Hematopoietic multipotent progenitor cell treated with erythropoietin and hydrocortisone succinate and interleukin-3 and kit ligand, for 17 days (in vitro differentiated cells): Measurements from ENCODE around the gene TGIF1.

Source experiments
- DNase-seq: peaks from one replicate; pipeline ENCODE4 v3.0.0-alpha.2; 2015; ENCODE audit warnings: low spot score

Gene TGIF1

DNA sequence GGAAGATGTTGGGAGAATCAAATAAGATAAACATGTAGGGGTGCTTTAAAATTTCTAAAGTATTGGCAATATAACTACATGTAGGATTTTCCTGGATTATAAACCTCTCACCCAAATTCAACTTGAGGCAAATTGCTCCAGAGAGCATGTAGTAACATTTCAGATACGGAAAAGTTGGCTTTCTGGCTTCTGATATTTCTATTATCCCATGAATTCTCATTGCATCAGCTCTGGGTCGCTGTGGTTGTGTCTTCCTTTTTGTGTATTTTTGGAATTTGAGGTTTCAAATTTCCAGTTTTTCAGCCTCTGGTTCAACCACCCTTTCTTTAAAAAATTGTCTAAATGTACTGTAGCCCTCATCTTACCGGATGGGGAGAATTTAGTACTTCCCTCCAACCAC is 32.3 kb downstream of the TGIF1 start:
- no peak for DNase-seq

DNA sequence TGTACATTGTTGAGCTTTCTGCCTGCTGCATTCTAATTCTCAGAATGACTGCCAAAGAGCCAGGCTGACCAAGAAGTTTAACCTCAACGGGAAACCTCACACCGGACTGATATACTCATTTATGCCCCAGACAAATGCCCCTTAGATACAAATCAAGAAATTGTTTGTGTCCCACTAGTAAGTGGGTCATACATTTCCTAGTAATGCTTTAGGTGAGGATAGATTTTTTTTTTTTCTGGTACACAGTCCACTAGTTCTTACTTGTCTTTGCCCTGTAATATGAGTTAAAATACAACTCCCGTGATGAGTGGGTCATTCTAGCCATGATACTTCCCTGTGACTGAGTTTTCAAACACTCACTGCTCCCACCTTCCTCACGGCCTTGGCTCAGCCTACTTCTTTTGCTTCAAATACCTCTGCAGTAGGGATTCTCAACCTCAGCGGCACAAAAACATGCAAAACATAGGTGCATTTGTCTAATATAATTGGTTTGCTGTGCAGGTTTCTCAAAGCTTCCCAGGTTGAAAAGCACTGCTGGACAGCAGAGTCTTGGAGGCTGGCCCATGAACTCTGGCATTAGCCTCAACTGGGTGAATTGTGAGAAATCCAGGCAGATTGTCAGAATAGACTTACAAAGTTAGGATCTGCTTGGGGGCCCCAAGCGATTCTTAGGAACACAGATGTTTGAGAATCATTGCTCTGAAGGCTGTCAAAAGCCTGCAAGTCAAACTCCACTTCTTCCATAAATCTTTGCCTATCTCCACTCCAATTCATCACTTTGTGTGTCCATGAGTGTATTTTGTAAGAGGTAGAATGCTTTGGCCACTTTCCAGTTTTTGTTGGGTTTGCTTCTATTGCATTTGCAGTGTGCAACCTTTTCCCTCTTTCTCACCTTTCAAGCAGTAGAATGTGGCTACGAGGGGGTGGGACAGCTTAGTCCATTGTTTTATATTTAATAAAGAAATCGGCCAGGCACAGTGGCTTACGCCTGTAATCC is 35.5 kb downstream of the TGIF1 start:
- no peak for DNase-seq

DNA sequence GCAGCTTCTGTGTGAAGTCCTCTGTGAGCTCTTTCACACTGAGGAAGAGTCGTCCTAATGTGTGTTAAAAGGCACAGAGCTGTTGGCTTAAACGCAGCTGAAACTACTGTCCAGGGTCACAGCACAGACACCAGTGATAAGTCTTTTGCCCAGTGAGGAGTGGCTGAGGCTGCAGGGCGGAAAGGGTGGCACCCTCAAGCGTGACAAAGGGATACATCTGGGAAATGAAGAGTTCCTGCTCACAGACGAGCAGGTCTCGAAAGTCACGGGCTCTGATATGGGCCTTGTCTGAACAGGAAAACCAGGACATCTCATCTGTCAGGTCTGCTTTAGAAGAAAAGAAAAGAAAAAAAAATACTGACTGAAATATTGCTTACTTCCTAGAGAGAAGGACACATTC is 36.5 kb downstream of the TGIF1 start:
- no peak for DNase-seq

DNA sequence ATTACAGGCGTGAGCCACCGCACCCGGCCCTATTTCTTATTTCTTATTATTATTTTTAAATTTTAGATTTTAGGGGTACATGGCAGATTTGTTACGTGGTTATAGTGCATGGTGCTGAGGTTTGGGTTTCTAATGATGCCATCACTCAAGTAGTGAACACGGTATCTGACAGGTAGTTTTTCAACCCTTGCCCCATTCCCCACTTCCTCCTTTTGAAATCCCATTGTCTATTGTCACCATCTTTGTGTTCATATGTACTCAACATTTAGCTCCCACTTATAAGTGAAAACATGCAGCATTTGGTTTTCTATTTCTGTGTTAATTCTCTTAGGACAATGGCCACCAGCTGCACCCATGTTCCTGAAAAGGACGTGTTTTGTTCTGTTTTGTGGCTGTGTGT is 39.5 kb downstream of the TGIF1 start:
- DNase-seq = no peak

DNA sequence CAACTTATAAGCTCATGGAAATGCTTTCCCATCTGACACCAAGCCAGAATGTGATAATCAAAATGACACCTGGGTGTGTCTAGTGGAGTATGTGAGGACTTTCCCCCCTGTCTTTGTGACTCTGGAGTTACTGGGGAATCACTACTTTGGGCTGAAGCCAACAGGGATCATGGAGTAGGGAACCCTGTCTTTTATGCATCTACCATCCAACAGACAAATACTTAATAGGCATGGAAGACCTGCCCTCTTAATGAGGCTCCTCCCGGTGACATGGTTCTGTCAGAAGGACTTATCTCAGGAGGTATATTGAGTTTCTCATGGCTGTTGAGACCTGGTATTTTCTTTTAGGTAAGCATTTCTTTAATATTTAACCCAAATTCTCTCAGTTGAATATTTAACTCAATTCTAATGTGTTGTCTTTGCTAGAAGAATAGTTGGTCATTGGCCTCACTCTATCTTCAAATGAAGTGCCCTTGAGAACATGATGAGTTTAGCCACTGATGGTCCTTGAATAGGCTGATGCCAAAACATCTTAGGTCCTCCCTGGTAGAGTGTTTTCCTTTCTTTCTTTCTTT is 42.1 kb downstream of the TGIF1 start:
- DNase-seq = no peak

DNA sequence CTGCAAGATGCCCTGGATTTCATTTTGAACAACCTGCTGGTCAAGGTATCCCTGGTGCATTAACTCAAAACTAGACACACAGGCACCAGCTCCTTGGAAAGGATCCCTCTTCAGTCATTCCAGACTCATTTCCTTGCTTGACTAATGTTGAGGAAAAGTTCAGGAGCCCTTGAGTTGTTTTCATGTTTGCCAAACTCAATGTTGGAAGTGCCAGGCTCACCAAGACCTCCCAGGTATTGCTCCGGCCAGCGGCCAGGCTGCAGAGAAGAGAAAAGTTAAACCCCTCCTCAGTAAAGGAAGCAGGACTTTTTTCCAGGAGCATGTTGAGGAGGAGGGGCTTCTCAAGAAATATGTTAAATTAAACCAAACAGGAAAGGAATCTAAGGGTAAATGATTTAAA is 42.7 kb downstream of the TGIF1 start:
- DNase-seq = no peak

DNA sequence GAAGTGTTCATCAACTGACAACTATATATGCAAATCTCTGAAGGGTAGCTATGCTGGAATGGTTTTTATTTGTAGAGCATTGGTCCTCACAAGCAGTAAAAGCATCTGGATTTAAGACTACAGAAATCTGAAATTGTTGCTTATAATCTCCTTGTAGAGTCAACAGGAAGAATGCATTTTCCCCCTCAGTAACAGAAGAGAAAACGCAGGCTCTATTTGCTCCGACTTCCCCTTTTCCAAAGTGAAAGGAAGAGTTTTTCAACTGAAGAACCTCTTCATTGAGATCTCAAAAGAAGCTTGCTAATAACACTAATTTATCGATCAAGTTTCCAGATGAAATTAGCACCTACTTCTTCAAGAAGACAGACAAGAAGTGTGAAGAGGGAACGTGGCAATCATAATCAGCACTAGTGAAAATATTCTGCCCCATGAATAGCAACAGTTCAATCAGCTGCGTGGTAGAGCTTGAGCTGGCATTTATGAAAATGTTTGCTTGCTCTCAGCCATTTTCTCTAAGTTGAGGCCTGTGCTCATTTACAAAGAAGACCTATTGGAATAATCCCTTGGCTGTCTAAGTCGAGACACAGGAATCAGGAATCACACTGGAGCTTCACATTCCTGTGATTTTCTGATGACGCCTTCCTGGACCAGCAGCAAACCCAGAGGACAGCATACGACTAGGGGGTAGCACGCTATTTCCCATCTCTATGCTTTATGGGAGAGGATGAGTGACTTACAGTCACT is 43.7 kb downstream of the TGIF1 start:
- DNase-seq = no peak

DNA sequence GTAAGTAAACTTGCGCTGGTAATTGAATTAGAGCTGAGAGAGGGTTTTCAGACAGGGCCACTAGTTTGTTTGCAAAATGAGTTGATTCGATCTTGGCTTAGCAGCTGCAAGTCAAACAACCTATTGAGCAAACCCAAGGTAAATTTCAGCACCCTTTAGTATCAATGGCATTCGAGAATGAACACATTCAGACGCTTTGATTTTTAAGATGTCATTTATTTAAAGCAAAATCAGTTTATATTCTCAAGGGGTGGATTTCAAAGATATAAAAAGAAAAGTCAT is 44.2 kb downstream of the TGIF1 start:
- no peak for DNase-seq

DNA sequence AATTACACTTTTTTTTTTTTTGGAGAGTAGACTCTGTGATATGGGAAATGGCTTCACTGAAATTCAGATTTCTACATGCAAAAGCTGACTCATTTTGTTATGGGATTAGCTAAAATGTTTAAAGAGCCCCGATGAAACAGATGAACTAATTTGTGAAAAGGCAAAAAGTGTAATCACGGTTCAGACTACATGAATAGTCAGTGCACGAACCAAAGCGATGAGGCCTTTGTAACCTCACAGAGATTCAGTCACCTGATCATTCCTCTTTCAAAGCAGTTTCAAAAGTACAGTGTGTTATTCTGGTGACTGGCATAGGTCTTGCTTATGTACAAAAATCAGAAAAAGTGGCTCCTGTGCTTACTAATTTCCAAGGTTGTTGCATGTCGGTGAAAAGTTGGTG is 44.6 kb downstream of the TGIF1 start:
- no peak for DNase-seq

DNA sequence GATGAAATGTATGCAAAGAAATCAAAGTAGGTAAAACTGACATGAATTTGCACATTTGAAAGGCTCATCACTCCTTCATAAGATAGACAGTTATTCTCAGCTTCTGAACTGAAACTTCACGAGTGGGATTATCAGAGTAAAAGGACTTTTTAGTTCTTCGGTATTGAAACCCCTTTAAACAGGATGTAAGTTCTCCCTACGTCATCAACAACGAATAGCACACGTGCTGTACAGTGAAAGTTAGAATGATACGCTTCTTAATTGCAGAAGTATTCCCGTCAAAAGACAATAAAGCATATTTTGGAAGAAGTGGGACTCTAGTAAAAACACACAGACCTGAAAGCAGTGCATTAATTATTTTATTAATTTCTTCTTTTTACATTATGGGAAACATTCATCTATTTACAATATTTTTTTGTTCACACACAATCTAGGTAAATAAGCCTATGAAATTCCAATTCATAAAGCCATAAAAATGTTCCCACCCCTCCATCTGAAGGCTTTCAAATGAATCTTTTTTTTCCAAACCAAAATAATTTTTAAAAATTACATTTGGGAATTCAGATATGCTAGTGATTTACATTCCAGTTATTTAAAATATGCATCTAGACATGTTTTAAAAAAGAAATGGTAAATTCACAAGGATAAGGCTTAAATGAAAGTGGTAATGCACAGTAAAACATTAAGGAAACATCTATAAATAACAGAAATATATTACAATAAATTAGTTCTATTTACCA is 45.9 kb downstream of the TGIF1 start:
- DNase-seq = no peak

DNA sequence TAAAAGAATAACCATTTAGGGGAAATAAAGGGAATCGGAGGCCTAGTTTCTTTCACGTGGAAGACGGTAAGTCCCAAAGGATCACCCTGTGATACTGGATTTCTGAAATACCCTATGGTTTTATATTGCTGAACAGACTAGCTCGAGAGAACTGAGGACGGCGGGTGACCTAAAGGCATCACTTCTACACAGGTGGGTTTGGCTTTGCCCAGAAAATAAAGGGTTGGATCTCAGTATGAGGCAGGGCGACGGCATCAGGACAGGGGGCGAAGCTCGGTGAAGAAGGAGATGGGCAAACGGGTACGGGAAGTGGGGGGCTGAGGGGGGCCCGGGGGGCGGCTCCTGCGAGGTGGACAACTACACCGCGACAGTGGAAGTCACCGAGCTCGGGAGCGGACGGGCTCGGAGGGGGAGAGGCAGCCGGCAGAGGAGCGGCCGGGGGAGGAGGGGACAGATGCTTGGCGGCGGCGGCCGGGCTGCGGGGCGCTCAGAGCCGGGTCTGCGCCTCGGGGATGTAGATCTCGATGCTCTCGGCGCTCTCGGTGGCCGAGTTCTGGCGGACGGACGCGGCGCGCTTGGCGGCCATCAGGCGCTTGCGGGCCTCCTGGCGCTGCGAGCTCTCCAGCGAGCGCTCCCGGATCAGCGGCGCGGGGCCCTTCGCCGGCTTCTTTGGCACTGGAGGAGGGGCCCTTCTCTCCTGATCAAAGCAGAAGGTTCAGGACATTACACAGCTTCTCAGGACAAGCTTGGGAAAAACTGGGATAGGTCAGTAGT is 48.9 kb downstream of the TGIF1 start:
- DNase-seq = no peak

DNA sequence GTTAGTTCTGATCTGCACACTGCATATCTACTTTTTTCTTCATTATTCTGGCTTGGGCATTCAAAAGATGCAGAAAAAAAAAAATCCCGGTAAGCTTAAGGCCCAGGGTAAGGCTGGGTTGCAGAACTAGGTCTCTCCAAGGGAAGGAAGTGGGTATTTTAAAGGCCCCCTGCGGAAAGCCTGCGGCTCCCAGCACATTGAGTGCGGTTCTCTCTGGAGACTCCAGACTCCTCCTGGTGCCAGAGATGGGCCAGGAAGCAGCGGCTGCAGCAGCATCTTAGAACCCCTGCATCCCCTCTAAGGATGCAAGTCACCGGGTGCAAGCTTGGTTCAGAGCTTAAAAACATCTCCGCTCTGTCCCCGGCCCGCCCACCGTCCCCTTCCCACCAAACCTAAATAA is 49.5 kb downstream of the TGIF1 start:
- no peak for DNase-seq

DNA sequence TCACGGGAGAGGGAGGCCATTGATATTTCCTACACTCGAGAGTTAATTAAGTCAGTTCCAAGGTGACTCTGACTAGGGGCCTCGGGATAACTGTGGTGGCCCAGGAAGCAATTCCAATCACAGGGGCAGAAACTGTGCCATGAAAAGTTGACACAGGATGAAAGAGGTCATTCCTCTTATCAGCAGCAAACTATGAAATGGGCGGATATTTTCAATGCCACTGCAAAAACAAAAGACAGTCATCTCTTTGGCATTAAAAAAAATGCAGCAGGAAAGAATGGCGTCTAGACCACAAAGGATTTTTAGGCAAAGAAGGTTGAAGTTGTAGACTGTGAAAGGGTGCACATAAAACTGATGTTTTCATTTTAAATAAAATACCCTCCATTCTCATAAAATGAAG is 50.0 kb downstream of the TGIF1 start:
- no peak for DNase-seq

DNA sequence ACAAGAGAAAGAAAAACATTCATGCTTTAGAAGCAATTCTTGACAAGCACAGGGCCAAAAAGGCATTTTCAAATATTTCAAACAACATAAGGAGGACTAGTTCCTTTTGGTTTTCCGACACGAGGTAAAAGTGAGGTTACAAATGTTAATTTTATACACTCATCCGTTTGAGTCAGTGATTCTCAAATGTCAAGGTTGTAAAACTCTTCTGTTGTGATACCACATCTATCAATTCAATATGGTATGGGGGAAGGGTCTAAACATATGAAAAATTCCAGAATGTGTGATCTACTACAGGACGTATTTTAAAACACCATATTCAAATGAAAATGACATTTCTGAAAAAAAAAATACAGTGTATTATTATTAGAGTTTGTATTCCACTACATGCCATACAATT is 52.7 kb downstream of the TGIF1 start:
- no peak for DNase-seq

DNA sequence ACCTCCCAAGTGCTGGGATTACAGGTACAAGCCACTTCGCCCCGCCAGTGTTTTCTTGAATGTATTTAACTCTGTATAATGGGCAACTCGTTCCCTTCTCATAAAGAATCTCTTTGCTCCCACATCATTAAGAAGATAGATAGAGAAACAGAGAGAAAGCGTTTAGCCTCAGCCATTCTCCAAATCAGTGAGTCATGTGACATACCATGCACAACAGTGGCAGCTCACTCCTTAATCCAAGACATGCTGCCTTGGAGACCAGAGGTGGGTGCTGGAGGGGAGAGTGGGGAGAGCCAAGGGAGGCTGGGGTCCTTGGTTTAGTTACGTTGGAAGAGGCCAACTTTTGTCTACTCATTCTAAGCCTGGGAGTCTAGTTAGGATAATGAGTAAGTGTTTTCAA is 54.7 kb downstream of the TGIF1 start:
- DNase-seq = no peak

DNA sequence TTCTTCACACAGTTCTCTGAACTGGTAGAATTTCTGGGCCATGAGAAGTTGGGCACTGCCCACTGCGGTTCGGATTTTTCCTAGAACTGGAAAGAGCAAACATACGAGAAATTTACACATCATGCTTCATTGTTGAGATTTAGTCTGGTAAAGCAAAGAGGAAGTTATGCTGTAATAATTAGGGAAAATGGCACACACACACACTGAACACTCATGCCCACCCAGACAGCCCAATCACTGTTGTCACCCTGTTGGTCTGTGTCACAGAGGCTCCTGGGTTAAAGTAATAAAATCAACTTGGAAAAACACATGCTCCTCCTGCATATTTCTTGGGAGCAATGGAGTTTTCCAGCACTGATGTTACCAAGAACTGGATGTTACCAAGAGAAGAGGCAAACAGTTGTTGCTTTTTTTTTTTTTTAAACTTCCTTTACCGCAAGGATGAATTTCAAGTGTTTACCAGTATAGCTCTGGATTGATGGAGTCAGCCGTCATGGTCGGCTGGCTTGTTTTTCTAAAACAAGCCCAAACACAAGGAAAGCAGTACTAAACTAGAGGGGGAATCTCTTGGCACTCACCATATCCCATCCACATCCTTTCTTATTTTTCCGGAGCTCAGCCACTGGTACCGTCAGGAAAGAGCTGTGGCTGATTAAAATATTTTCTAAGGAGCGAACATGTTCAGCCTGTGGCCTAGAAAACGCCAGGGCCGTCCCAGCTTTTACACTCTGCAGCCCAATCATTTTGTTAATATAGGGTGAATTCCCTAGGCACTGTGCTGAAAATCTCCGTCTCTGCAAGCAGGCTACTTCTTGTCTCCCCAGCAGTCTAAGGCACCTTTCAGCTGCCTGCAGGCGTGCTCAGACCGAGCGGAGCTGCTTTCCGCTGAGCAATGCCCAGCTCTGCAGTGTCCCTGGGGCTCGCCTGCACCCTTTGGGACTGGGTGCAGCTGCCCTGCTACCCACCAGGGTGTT is 58.9 kb downstream of the TGIF1 start:
- no peak for DNase-seq
